ENCODE data around the gene HECTD4. TPM values are rescaled to one million over a fixed set of nuclear protein-coding genes. Genes with fewer than 3 reads are reported as not detected.

The HECTD4 gene
- total RNA-seq, 4 donors from 2014 or later = 15.9 to 72.9 (median 45.2) TPM

GRCh38 chr12:112217647-112218046 is 164.6 kb downstream of the HECTD4 start:
- no peaks in the 10 kb centered on the region for H3K36me3 ChIP-seq
- H3K4me1 ChIP-seq = no peaks in the 10 kb centered on the region
- H3K27ac ChIP-seq = no peak overlapping the region
- no peak overlapping the region for H3K4me3 ChIP-seq
- H3K27me3 ChIP-seq = no peaks in the 10 kb centered on the region
- H3K9me3 ChIP-seq = no peaks in the 10 kb centered on the region
- no peak for TF ChIP-seq POLR2A (IDR thresholded peaks at IDR 0.05)
- TF ChIP-seq, protein P1, sequence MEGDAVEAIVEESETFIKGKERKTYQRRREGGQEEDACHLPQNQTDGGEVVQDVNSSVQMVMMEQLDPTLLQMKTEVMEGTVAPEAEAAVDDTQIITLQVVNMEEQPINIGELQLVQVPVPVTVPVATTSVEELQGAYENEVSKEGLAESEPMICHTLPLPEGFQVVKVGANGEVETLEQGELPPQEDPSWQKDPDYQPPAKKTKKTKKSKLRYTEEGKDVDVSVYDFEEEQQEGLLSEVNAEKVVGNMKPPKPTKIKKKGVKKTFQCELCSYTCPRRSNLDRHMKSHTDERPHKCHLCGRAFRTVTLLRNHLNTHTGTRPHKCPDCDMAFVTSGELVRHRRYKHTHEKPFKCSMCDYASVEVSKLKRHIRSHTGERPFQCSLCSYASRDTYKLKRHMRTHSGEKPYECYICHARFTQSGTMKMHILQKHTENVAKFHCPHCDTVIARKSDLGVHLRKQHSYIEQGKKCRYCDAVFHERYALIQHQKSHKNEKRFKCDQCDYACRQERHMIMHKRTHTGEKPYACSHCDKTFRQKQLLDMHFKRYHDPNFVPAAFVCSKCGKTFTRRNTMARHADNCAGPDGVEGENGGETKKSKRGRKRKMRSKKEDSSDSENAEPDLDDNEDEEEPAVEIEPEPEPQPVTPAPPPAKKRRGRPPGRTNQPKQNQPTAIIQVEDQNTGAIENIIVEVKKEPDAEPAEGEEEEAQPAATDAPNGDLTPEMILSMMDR (IDR thresholded peaks at IDR 0.05) = no peak
- intact Hi-C loops (cut with DNase I; ENCODE audit: low total_unique reads) = no loop called here
- DNase-seq = no peak

- Histone ChIP-seq H3K36me3 (no peaks in the 10 kb centered on the region), H3K27ac (no peak overlapping the region), H3K27me3 (no peaks in the 10 kb centered on the region), H3K9me3 (no peaks in the 10 kb centered on the region), H3K4me3 (no peak overlapping the region), H3K4me1 (no peaks in the 10 kb centered on the region)
- intact Hi-C loops (cut with DNase I; ENCODE audit: low total_unique reads) = no loop called here
- no peak for TF ChIP-seq POLR2A (IDR thresholded peaks at IDR 0.05)
- TF ChIP-seq, protein P1 (IDR thresholded peaks at IDR 0.05) = no peak
- DNase-seq = no peak
These were observed 166.0 kb downstream of the HECTD4 start for GRCh38 chr12:112216223-112216622.

DNA sequence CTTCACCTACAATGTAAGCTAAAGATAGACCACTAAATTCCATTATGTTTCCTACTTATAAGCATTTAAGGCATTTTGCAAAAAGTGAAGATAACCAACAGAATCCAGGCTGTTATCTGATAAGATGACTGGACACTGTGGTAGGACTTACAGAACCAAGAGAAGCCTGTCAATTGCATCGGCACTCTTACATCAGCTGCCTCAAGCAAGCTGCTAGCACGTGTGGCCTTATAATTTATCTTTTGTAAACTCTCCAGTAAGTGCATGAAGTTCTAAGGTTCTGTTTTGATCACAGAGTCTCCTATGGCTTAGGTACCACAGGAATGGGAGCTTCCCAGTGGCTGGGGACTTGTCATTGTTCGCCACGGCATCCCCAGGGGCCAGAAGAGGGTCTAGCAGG is 168.2 kb downstream of the HECTD4 start:
- no peak for DNase-seq
- no peak overlapping the region for H3K4me3 ChIP-seq
- intact Hi-C loops (cut with DNase I; ENCODE audit: low total_unique reads) = no loop called here
- no peaks in the 10 kb centered on the region for H3K9me3 ChIP-seq
- H3K27ac ChIP-seq = no peak overlapping the region
- no peaks in the 10 kb centered on the region for H3K27me3 ChIP-seq
- TF ChIP-seq, protein P1 (IDR thresholded peaks at IDR 0.05) = no peak
- no peak for TF ChIP-seq POLR2A (IDR thresholded peaks at IDR 0.05)
- H3K36me3 ChIP-seq = no peaks in the 10 kb centered on the region
- H3K4me1 ChIP-seq = no peaks in the 10 kb centered on the region

- Histone ChIP-seq H3K9me3 (no peaks in the 10 kb centered on the region), H3K27me3 (no peaks in the 10 kb centered on the region), H3K36me3 (peaks cover 0 to 1% of the 10 kb centered on the region in 2 donors), H3K27ac (no peak overlapping the region), H3K4me3 (no peak overlapping the region), H3K4me1 (no peaks in the 10 kb centered on the region)
- no peak for DNase-seq
- intact Hi-C loops (cut with DNase I; ENCODE audit: low total_unique reads) = no loop called here
- TF ChIP-seq, protein P1 (IDR thresholded peaks at IDR 0.05) = no peak
- no peak for TF ChIP-seq POLR2A (IDR thresholded peaks at IDR 0.05)
These were observed 173.8 kb downstream of the HECTD4 start for GRCh38 chr12:112208301-112208910.

DNA sequence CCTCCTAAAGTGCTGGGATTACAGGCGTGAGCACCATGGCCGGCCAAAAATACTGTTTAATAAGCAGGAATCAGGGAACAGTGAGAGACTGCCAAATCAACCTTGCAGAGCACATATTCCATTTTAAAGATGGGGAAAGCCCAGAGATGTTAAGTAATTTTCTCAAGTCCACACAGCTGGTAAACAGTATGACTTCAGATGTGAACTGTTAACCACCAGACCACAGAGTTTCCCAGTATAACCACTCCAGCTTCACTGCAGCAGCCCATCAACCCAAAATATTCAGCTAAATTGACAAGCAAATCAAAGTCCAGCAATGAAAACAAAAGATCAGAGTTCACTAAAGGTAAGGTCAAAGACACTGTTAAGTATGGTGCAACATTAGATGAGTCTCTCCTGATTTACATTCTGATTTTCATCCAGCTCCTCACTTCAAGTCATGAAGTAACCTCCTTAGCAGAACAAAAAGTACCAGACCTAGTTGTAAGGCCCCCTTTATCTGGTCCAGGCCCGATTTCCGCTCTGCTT is 174.8 kb downstream of the HECTD4 start:
- TF ChIP-seq, protein P1 (IDR thresholded peaks at IDR 0.05) = no peak
- TF ChIP-seq POLR2A (IDR thresholded peaks at IDR 0.05) = no peak
- no peaks in the 10 kb centered on the region for H3K27me3 ChIP-seq
- H3K27ac ChIP-seq = no peak overlapping the region
- no peaks in the 10 kb centered on the region for H3K4me1 ChIP-seq
- no peak for DNase-seq
- no peak overlapping the region for H3K4me3 ChIP-seq
- no peaks in the 10 kb centered on the region for H3K9me3 ChIP-seq
- H3K36me3 ChIP-seq = peaks cover 0 to 3% of the 10 kb centered on the region in 2 donors
- intact Hi-C loops (cut with DNase I; ENCODE audit: low total_unique reads) = no loop called here
